ENCODE data around the gene ZNF503. TPM values are rescaled to one million over a fixed set of nuclear protein-coding genes. Genes with fewer than 3 reads are reported as not detected.

The ZNF503 gene
- total RNA-seq, 1 donor, result 7.8 TPM

DNA sequence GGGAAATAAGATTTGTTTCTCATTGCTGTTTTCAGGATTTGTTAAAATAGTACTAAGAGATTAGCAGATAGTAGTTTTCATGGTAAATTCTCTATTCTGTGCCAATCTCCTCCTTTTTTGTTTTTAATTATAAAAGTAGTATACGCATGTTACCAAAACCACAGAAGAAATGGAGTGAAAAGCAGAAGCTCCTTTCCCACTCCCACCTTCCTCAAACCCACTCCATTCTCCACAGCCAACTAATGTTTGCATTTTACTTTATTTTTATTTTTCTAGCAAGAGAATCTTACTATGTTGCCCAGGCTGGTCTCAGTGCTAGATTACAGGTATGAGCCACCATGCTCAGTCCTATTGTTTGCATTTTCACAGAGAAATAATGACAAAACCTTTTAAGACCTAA is 25.3 kb upstream of the ZNF503 start:
- no peak for DNase-seq (ENCODE audit: low read depth)
- TF ChIP-seq, protein P1, sequence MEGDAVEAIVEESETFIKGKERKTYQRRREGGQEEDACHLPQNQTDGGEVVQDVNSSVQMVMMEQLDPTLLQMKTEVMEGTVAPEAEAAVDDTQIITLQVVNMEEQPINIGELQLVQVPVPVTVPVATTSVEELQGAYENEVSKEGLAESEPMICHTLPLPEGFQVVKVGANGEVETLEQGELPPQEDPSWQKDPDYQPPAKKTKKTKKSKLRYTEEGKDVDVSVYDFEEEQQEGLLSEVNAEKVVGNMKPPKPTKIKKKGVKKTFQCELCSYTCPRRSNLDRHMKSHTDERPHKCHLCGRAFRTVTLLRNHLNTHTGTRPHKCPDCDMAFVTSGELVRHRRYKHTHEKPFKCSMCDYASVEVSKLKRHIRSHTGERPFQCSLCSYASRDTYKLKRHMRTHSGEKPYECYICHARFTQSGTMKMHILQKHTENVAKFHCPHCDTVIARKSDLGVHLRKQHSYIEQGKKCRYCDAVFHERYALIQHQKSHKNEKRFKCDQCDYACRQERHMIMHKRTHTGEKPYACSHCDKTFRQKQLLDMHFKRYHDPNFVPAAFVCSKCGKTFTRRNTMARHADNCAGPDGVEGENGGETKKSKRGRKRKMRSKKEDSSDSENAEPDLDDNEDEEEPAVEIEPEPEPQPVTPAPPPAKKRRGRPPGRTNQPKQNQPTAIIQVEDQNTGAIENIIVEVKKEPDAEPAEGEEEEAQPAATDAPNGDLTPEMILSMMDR (IDR thresholded peaks at IDR 0.05; ENCODE audit: insufficient read depth, low read depth, low read length), result no peak
- H3K4me3 ChIP-seq (ENCODE audit: low read depth, low read length), result no peak overlapping the region

DNA sequence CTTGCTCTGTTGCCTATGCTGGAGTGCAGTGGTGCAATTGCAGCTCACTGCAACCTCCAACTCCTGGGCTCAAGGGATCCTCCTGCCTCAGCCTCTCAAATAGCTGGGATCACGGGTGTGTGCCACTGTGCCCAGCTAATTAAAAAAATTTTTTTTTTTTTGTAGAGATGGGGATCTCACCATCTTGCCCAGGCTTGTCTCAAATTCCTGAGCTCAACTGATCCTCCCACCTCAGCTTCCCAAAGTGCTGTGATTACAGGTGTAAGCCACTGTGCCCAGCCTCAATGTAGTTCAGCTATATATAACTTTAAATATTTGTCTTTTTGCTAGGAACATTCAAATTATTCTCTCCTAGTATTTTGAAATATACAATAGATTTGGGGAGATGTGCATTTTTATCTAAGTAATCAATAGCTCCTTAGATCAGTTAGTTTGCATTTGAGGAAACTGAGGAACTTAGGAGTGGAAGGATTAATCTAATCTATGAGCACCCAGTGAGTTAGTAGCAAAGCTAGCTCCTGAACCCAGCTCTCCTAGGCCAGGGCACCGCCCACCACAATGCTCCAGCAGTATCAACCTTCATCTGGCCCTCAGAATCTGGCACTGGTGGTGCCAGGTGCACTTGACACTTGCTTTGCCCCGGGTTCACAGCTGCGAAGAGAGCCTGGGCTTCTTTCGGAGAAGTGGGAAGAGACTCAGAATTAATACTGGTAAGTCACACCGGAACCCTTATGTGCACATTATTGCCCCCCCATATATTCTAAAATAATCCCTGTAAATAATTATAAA is 23.9 kb upstream of the ZNF503 start:
- TF ChIP-seq, protein P1 (IDR thresholded peaks at IDR 0.05; ENCODE audit: insufficient read depth, low read depth, low read length), result no peak
- no peak for DNase-seq (ENCODE audit: low read depth)
- no peak overlapping the region for H3K4me3 ChIP-seq (ENCODE audit: low read depth, low read length)

DNA sequence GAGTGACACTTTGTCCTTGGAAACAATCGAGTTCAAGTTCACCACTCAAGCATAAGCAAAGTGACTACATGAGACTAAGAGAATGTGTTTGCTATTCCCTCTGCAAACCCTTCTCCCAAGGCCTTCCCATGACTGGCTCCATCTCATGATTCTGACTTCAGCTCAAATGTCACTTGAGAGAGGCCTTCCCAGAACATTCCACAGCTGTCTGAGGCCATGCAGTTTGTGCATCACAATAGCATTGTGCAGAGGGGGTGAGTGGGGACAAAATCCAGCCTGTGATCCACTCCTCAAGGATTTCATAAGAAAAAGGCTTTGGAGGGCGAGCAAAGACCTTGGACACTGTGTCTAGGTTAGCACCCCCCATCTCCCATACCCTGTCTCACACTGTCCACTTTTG is 23.0 kb upstream of the ZNF503 start:
- DNase-seq (ENCODE audit: low read depth), result no peak
- no peak overlapping the region for H3K4me3 ChIP-seq (ENCODE audit: low read depth, low read length)
- TF ChIP-seq, protein P1 (IDR thresholded peaks at IDR 0.05; ENCODE audit: insufficient read depth, low read depth, low read length), result no peak

DNA sequence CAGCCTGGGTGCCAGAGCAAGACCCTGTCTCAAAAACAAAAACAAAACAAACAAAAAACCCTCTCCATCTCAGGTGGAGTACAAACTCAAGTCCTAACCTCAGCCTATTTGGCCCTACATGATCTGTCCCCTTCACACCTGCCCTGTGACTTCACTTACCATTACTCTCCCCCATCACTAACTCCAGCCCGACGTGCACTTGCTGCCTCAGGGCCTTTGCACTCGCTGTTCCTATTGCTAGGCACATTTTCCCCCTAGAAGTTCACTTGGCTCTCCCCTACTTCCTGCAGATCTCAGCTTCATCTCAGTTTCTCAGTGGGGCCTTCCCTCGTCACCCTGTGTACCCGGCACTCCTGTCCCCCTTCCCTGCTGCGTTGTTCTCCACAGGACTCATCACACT is 21.3 kb upstream of the ZNF503 start:
- H3K4me3 ChIP-seq (ENCODE audit: low read depth, low read length), result no peak overlapping the region
- no peak for DNase-seq (ENCODE audit: low read depth)
- TF ChIP-seq, protein P1 (IDR thresholded peaks at IDR 0.05; ENCODE audit: insufficient read depth, low read depth, low read length), result no peak

DNA sequence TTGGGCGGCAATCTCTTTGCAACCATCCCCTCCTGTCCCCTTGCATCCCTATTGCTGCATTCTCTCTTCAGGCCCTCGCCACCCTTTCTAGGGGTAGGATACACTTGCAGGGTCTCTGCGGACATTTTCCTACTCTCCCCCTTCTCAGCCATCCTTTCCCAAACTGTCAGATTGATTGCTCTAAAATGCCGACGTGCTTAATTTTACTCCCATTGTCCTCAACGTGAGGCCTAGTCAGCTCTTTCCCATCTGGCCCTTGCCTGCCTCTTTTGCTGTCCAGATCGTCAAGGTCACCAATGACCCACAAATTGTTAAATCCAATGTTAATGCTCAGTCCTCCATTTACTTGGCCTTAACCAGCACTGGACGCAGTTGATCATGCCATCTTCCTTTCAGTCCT is 17.1 kb upstream of the ZNF503 start:
- H3K4me3 ChIP-seq (ENCODE audit: low read depth, low read length), result no peak overlapping the region
- TF ChIP-seq, protein P1 (IDR thresholded peaks at IDR 0.05; ENCODE audit: insufficient read depth, low read depth, low read length), result no peak
- no peak for DNase-seq (ENCODE audit: low read depth)

DNA sequence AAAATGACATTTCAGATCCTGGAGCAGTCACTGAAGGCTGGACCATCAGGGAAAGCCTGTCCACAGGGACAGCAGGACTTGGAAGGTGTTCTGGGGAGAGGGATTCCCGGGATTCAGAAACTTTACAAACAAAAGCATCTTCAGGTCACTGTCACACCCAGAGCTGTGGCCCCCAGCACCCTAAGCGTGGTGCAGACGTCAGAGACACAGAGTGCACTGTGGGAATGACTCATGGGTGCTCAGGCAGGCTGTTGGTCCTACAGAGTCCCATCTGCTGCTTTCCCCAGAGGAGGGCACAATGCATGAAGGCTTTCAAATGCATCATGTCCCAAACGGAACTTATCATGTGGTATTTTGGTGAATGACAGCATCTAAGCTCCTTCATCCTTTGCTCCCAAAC is 16.7 kb upstream of the ZNF503 start:
- TF ChIP-seq, protein P1 (IDR thresholded peaks at IDR 0.05; ENCODE audit: insufficient read depth, low read depth, low read length), result no peak
- H3K4me3 ChIP-seq (ENCODE audit: low read depth, low read length), result no peak overlapping the region
- no peak for DNase-seq (ENCODE audit: low read depth)

DNA sequence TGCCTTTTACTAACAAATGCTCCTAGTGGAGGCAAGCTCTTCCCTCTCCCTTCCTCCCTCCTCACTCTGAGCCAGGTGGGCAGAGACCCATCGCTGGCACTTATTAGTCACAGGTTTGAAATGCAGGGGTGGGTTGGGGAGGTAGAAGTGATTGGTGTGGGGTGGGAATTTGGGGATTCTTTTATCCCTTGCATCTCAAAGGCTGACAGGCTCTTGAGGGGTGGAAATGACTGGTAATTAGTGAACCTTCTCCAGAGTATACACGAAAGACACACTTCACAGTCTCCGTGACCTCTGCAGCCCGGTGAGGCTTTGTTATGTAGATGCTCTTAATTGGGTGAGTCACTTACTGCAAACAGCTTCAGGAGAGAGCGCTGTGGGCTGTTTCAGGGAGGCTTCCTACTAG is 16.0 kb upstream of the ZNF503 start:
- no peak overlapping the region for H3K4me3 ChIP-seq (ENCODE audit: low read depth, low read length)
- no peak for DNase-seq (ENCODE audit: low read depth)
- TF ChIP-seq, protein P1 (IDR thresholded peaks at IDR 0.05; ENCODE audit: insufficient read depth, low read depth, low read length), result no peak

Measured in fibroblast of villous mesenchyme (primary cell).